ENCODE measurements around the gene RTP1. TPM values are rescaled to one million over a fixed set of nuclear protein-coding genes. Genes with fewer than 3 reads are reported as not detected.
A peak's percentile ranks its signal among the peaks of the same experiment; 100 is the strongest.

The RTP1 gene
- total RNA-seq, 4 donors from 2014 or later = not detected

- no peaks in the 10 kb centered on the region for H3K36me3 ChIP-seq
- no peak for DNase-seq
- no peak overlapping the region for H3K4me3 ChIP-seq
Measured at GRCh38 chr3:187181454-187182170, 15.7 kb upstream of the RTP1 start.

GRCh38 chr3:187183210-187183862 lies 13.9 kb upstream of the RTP1 start:
- no peak for DNase-seq
- H3K9me3 ChIP-seq = no peaks in the 10 kb centered on the region
- no peaks in the 10 kb centered on the region for H3K4me1 ChIP-seq
- H3K4me3 ChIP-seq = no peak overlapping the region
- H3K27ac ChIP-seq = no peak overlapping the region
- no peaks in the 10 kb centered on the region for H3K27me3 ChIP-seq
- TF ChIP-seq CTCF (IDR thresholded peaks at IDR 0.05) = no peak
- TF ChIP-seq POLR2A (IDR thresholded peaks at IDR 0.05) = no peak
- no peaks in the 10 kb centered on the region for H3K36me3 ChIP-seq

More at GRCh38 chr3:187181454-187182170, 15.7 kb upstream of the RTP1 start:
- Histone ChIP-seq H3K27ac (no peak overlapping the region), H3K27me3 (no peaks in the 10 kb centered on the region), H3K9me3 (no peaks in the 10 kb centered on the region), H3K4me1 (no peaks in the 10 kb centered on the region)
- no peak for TF ChIP-seq CTCF (IDR thresholded peaks at IDR 0.05)

- H3K4me3 ChIP-seq = no peak overlapping the region
- no peaks in the 10 kb centered on the region for H3K36me3 ChIP-seq
- H3K27me3 ChIP-seq = no peaks in the 10 kb centered on the region
- no peaks in the 10 kb centered on the region for H3K9me3 ChIP-seq
- no peak for DNase-seq
- no peaks in the 10 kb centered on the region for H3K4me1 ChIP-seq
- TF ChIP-seq CTCF (IDR thresholded peaks at IDR 0.05) (no peak), POLR2A (IDR thresholded peaks at IDR 0.05) (no peak)
- H3K27ac ChIP-seq = no peak overlapping the region
Measured at GRCh38 chr3:187183903-187184302, 13.4 kb upstream of the RTP1 start.

GRCh38 chr3:187185759-187186158 lies 11.5 kb upstream of the RTP1 start:
- no peaks in the 10 kb centered on the region for H3K27me3 ChIP-seq
- H3K4me3 ChIP-seq = no peak overlapping the region
- H3K4me1 ChIP-seq = no peaks in the 10 kb centered on the region
- H3K9me3 ChIP-seq = no peaks in the 10 kb centered on the region
- H3K36me3 ChIP-seq = no peaks in the 10 kb centered on the region
- no peak for DNase-seq
- no peak overlapping the region for H3K27ac ChIP-seq
- TF ChIP-seq POLR2A (IDR thresholded peaks at IDR 0.05) (no peak), CTCF (IDR thresholded peaks at IDR 0.05) (no peak)

- peak overlapping the region in 1 of 4 donors; percentile 39 for H3K27ac ChIP-seq
- H3K27me3 ChIP-seq = no peaks in the 10 kb centered on the region
- H3K4me1 ChIP-seq = no peaks in the 10 kb centered on the region
- TF ChIP-seq POLR2A (IDR thresholded peaks at IDR 0.05) (no peak), CTCF (IDR thresholded peaks at IDR 0.05) (no peak)
- H3K36me3 ChIP-seq = no peaks in the 10 kb centered on the region
- DNase-seq = no peak
- H3K9me3 ChIP-seq = no peaks in the 10 kb centered on the region
- no peak overlapping the region for H3K4me3 ChIP-seq
Measured at GRCh38 chr3:187186375-187186774, 10.9 kb upstream of the RTP1 start.

Measured in Peyer's patch (tissue), 4 donors.